Memory B cell (primary cell): Measurements from ENCODE around the gene RNF175.
A peak's percentile ranks its signal among the peaks of the same experiment; 100 is the strongest.

Experiments used
- ATAC-seq: fragments of 150-1000 bp; cut with Tn5 transposase; 2 replicates; pipeline ENCODE4 v1.10.0; 2021; ENCODE audit warnings: low read depth, mild to moderate bottlenecking, moderate library complexity
- DNase-seq, 2 donors: peaks; one replicate each; pipeline ENCODE4 v3.0.0; 2022; ENCODE audit warnings: low spot score in 2 of 2
- H3K27ac Mint-ChIP-seq: one replicate; pipeline ENCODE4 v1.8.0; 2022; ENCODE audit warnings: mild to moderate bottlenecking, moderate library complexity, mixed read lengths
- H3K27me3 Mint-ChIP-seq: one replicate; pipeline ENCODE4 v1.8.0; 2022; ENCODE audit warnings: mixed read lengths
- H3K36me3 Mint-ChIP-seq: one replicate; pipeline ENCODE4 v1.8.0; 2022; ENCODE audit warnings: mild to moderate bottlenecking, mixed read lengths
- H3K4me1 Mint-ChIP-seq: one replicate; pipeline ENCODE4 v1.8.0; 2022; ENCODE audit warnings: mixed read lengths
- H3K4me3 Mint-ChIP-seq: one replicate; pipeline ENCODE4 v1.8.0; 2022; ENCODE audit warnings: mild to moderate bottlenecking, moderate library complexity, mixed read lengths
- H3K9me3 Mint-ChIP-seq: one replicate; pipeline ENCODE4 v1.8.0; 2022; ENCODE audit warnings: mixed read lengths

RNF175 gene

GRCh38 chr4:153777421-153777820 lies 17.6 kb upstream of the RNF175 start:
- H3K9me3 Mint-ChIP-seq: peaks cover 1% of the 10 kb centered on the region
- no peak for ATAC-seq
- H3K27me3 Mint-ChIP-seq: peaks cover 34% of the 10 kb centered on the region
- no peak overlapping the region for H3K27ac Mint-ChIP-seq
- DNase-seq: no peak
- peaks cover 3% of the 10 kb centered on the region for H3K4me1 Mint-ChIP-seq
- no peaks in the 10 kb centered on the region for H3K36me3 Mint-ChIP-seq
- H3K4me3 Mint-ChIP-seq: no peak overlapping the region

- Mint-ChIP-seq H3K27me3 (peaks cover 33% of the 10 kb centered on the region), H3K27ac (no peak overlapping the region), H3K4me3 (no peak overlapping the region), H3K36me3 (peaks cover 2% of the 10 kb centered on the region), H3K4me1 (peaks cover 3% of the 10 kb centered on the region), H3K9me3 (peaks cover 3% of the 10 kb centered on the region)
- ATAC-seq: no peak
- DNase-seq: no peak
These were observed 16.8 kb upstream of the RNF175 start for GRCh38 chr4:153776601-153777000.

GRCh38 chr4:153773236-153773690 lies 13.4 kb upstream of the RNF175 start:
- Mint-ChIP-seq H3K36me3 (peaks cover 2% of the 10 kb centered on the region), H3K9me3 (peaks cover 2% of the 10 kb centered on the region), H3K4me1 (no peaks in the 10 kb centered on the region), H3K27me3 (peaks cover 27% of the 10 kb centered on the region), H3K4me3 (no peak overlapping the region), H3K27ac (no peak overlapping the region)
- ATAC-seq: no peak
- DNase-seq: no peak

GRCh38 chr4:153771046-153771445 lies 11.2 kb upstream of the RNF175 start:
- DNase-seq (no peak), ATAC-seq (no peak)
- Mint-ChIP-seq H3K4me1 (no peaks in the 10 kb centered on the region), H3K27me3 (peaks cover 16% of the 10 kb centered on the region), H3K4me3 (no peak overlapping the region), H3K36me3 (peaks cover 2% of the 10 kb centered on the region), H3K27ac (no peak overlapping the region), H3K9me3 (peaks cover 2% of the 10 kb centered on the region)

GRCh38 chr4:153766758-153767157 lies 6.9 kb upstream of the RNF175 start:
- Mint-ChIP-seq H3K36me3 (peaks cover 1% of the 10 kb centered on the region), H3K27ac (no peak overlapping the region), H3K4me3 (no peak overlapping the region), H3K27me3 (peaks cover 12% of the 10 kb centered on the region), H3K9me3 (peaks cover 3% of the 10 kb centered on the region), H3K4me1 (no peaks in the 10 kb centered on the region)
- ATAC-seq: no peak
- DNase-seq: no peak

GRCh38 chr4:153765894-153766293 lies 6.1 kb upstream of the RNF175 start:
- Mint-ChIP-seq H3K9me3 (peaks cover 1% of the 10 kb centered on the region), H3K27ac (no peak overlapping the region), H3K36me3 (no peaks in the 10 kb centered on the region), H3K4me1 (no peaks in the 10 kb centered on the region), H3K4me3 (no peak overlapping the region), H3K27me3 (peaks cover 15% of the 10 kb centered on the region)
- ATAC-seq (no peak), DNase-seq (no peak)

- DNase-seq (no peak), ATAC-seq (no peak)
- no peak overlapping the region for H3K4me3 Mint-ChIP-seq
- H3K9me3 Mint-ChIP-seq: peaks cover 1% of the 10 kb centered on the region
- H3K27ac Mint-ChIP-seq: no peak overlapping the region
- H3K4me1 Mint-ChIP-seq: no peaks in the 10 kb centered on the region
- H3K36me3 Mint-ChIP-seq: no peaks in the 10 kb centered on the region
- peaks cover 15% of the 10 kb centered on the region for H3K27me3 Mint-ChIP-seq
These were observed 5.0 kb upstream of the RNF175 start for GRCh38 chr4:153764601-153765368.

GRCh38 chr4:153763404-153763803 lies 3.6 kb upstream of the RNF175 start:
- H3K9me3 Mint-ChIP-seq: peaks cover 1% of the 10 kb centered on the region
- ATAC-seq (no peak), DNase-seq (no peak)
- H3K27me3 Mint-ChIP-seq: peaks cover 23% of the 10 kb centered on the region
- no peak overlapping the region for H3K4me3 Mint-ChIP-seq
- H3K27ac Mint-ChIP-seq: no peak overlapping the region
- no peaks in the 10 kb centered on the region for H3K36me3 Mint-ChIP-seq
- H3K4me1 Mint-ChIP-seq: no peaks in the 10 kb centered on the region

GRCh38 chr4:153758688-153759406 lies 977 bp downstream of the RNF175 start:
- H3K36me3 Mint-ChIP-seq: peaks cover 2% of the 10 kb centered on the region
- H3K27me3 Mint-ChIP-seq: peaks cover 33% of the 10 kb centered on the region
- H3K4me1 Mint-ChIP-seq: no peaks in the 10 kb centered on the region
- peak overlapping the region; percentile 74 for H3K4me3 Mint-ChIP-seq
- H3K9me3 Mint-ChIP-seq: peaks cover 1% of the 10 kb centered on the region
- ATAC-seq (no peak), DNase-seq (no peak)
- no peak overlapping the region for H3K27ac Mint-ChIP-seq

GRCh38 chr4:153758136-153758535 lies 1.7 kb downstream of the RNF175 start:
- peaks cover 30% of the 10 kb centered on the region for H3K27me3 Mint-ChIP-seq
- DNase-seq: no peak
- H3K4me3 Mint-ChIP-seq: no peak overlapping the region
- ATAC-seq: no peak
- H3K9me3 Mint-ChIP-seq: no peaks in the 10 kb centered on the region
- H3K36me3 Mint-ChIP-seq: peaks cover 2% of the 10 kb centered on the region
- H3K4me1 Mint-ChIP-seq: no peaks in the 10 kb centered on the region
- no peak overlapping the region for H3K27ac Mint-ChIP-seq

- no peaks in the 10 kb centered on the region for H3K4me1 Mint-ChIP-seq
- no peak overlapping the region for H3K27ac Mint-ChIP-seq
- peaks cover 2% of the 10 kb centered on the region for H3K36me3 Mint-ChIP-seq
- peaks cover 27% of the 10 kb centered on the region for H3K27me3 Mint-ChIP-seq
- no peaks in the 10 kb centered on the region for H3K9me3 Mint-ChIP-seq
- no peak overlapping the region for H3K4me3 Mint-ChIP-seq
- no peak for ATAC-seq
- DNase-seq: no peak
These were observed 2.4 kb downstream of the RNF175 start for GRCh38 chr4:153757407-153757806.

GRCh38 chr4:153755186-153755585 lies 4.6 kb downstream of the RNF175 start:
- DNase-seq: no peak
- no peaks in the 10 kb centered on the region for H3K9me3 Mint-ChIP-seq
- ATAC-seq: no peak
- H3K4me3 Mint-ChIP-seq: no peak overlapping the region
- no peaks in the 10 kb centered on the region for H3K4me1 Mint-ChIP-seq
- H3K27ac Mint-ChIP-seq: no peak overlapping the region
- peaks cover 18% of the 10 kb centered on the region for H3K27me3 Mint-ChIP-seq
- H3K36me3 Mint-ChIP-seq: peaks cover 2% of the 10 kb centered on the region

- no peaks in the 10 kb centered on the region for H3K4me1 Mint-ChIP-seq
These were observed 9.5 kb downstream of the RNF175 start for GRCh38 chr4:153750197-153750817.

GRCh38 chr4:153748378-153748777 lies 11.4 kb downstream of the RNF175 start:
- no peaks in the 10 kb centered on the region for H3K36me3 Mint-ChIP-seq
- DNase-seq (no peak), ATAC-seq (no peak)
- no peak overlapping the region for H3K27ac Mint-ChIP-seq
- no peaks in the 10 kb centered on the region for H3K4me1 Mint-ChIP-seq
- no peaks in the 10 kb centered on the region for H3K27me3 Mint-ChIP-seq
- no peaks in the 10 kb centered on the region for H3K9me3 Mint-ChIP-seq
- no peak overlapping the region for H3K4me3 Mint-ChIP-seq

More at GRCh38 chr4:153750197-153750817, 9.5 kb downstream of the RNF175 start:
- Mint-ChIP-seq H3K4me3 (no peak overlapping the region), H3K36me3 (peaks cover 2% of the 10 kb centered on the region), H3K27me3 (no peaks in the 10 kb centered on the region), H3K27ac (no peak overlapping the region), H3K9me3 (no peaks in the 10 kb centered on the region)
- DNase-seq (peak; percentile 63 to 66), ATAC-seq (peak; percentile 81)
